Lung (tissue), 12 donors: ENCODE data around the gene CNTN5. TPM values are rescaled to one million over a fixed set of nuclear protein-coding genes. Genes with fewer than 3 reads are reported as not detected.
"Not testable (repeated sequence)": the region's sequence is repeated elsewhere in the genome, so short reads cannot be mapped to it uniquely, and the experiment has no call there.

Experiments
- ATAC-seq: fragments of 200-7000 bp; cut with Tn5 transposase; one replicate; pipeline ENCODE4 v1.9.1; 2020; ENCODE audit warnings: moderate number of reproducible peaks; ENCODE audit not compliant: insufficient read depth, low FRiP score
- DNase-seq, 3 donors: peaks; one replicate each; pipeline ENCODE4 v3.0.0-alpha.2; 2013 to 2017
- H3K27ac ChIP-seq, 2 donors: one replicate each; pipeline ENCODE4 v1.5.1; 2013; ENCODE audit warnings: mild to moderate bottlenecking in 2 of 2, moderate library complexity in 2 of 2, control low read depth in 1 of 2, inconsistent platforms in 1 of 2, low read depth in 1 of 2, low read length in 1 of 2
- H3K27me3 ChIP-seq, 3 donors: one replicate each; pipeline ENCODE4 v1.5.1; 2013; ENCODE audit warnings: low read length in 2 of 3; ENCODE audit not compliant: control insufficient read depth in 3 of 3, insufficient read depth in 3 of 3
- H3K36me3 ChIP-seq, 4 donors: one replicate each; pipeline ENCODE4 v1.5.1; 2013; ENCODE audit warnings: low read length in 4 of 4, mild to moderate bottlenecking in 1 of 4, moderate library complexity in 1 of 4; ENCODE audit not compliant: control insufficient read depth in 4 of 4, insufficient read depth in 4 of 4
- H3K4me1 ChIP-seq, 5 donors: one replicate each; pipeline ENCODE4 v1.5.1; 2013; ENCODE audit warnings: low read length in 5 of 5, mild to moderate bottlenecking in 2 of 5, moderate library complexity in 1 of 5; ENCODE audit not compliant: control insufficient read depth in 5 of 5, insufficient read depth in 5 of 5
- H3K4me3 ChIP-seq: one replicate; pipeline ENCODE4 v1.5.1; 2013; ENCODE audit warnings: mild to moderate bottlenecking, control low read depth, moderate library complexity
- H3K9ac ChIP-seq, 2 donors: one replicate each; pipeline ENCODE4 v1.5.1; 2013; ENCODE audit warnings: low read length in 2 of 2, control low read depth in 1 of 2; ENCODE audit not compliant: insufficient read depth in 1 of 2
- H3K9me3 ChIP-seq, 4 donors: one replicate each; pipeline ENCODE4 v1.5.1; 2013; ENCODE audit warnings: low read length in 3 of 4, mild to moderate bottlenecking in 1 of 4, moderate library complexity in 1 of 4; ENCODE audit not compliant: control insufficient read depth in 4 of 4, insufficient read depth in 3 of 4
- CTCF ChIP-seq: IDR thresholded peaks from 2 replicates; pipeline ENCODE4 v1.5.1; 2012; ENCODE audit warnings: mild to moderate bottlenecking; ENCODE audit errors: control extremely low read depth, extremely low read depth
- WGBS, 2 donors: extraction: QIAGEN DNeasy Blood & Tissue Kit; methylation state at CpG; one replicate each; pipeline ENCODE4 v1.1.7; 2013; 5-methylcytosine and 5-hydroxymethylcytosine counted together
- polyA plus RNA-seq, 2 donors: library from polyadenylated mRNA; stranded (reverse); fragments of 200-250 nt; gene quantifications; one replicate each; pipeline ENCODE4 v1.2.1, GENCODE V29; 2013
- total RNA-seq, 2 donors: library from RNA; depleted of rRNA in 1 of 2; stranded (reverse); fragments of >200 nt in 1 of 2; gene quantifications; one replicate each; pipeline ENCODE4 v1.2.1, GENCODE V29; 2014 to 2021
- donor health status: control.
- donor health status: control.
- donor health status: Bipolar disorder and iron deficiency.
- donor health status: healthy.
- donor health status: DM: yes; HTN: yes; CAD: no.

The CNTN5 gene
- total and polyA plus RNA-seq, 4 donors: 0.10 to 0.80 (median 0.44) TPM

GRCh38 chr11:100273066-100273815 is 1252.5 kb downstream of the CNTN5 start:
- no peaks in the 10 kb centered on the region for H3K36me3 ChIP-seq
- no peak overlapping the region for H3K9ac ChIP-seq
- H3K9me3 ChIP-seq: peaks cover 0 to 2% (median 0%) of the 10 kb centered on the region in 4 donors
- ATAC-seq: no peak
- WGBS, 2 donors: 90 to 93% methylated on average over 16 of the region's 16 CpGs
- H3K4me1 ChIP-seq: no peaks in the 10 kb centered on the region
- H3K27me3 ChIP-seq: no peaks in the 10 kb centered on the region
- no peak overlapping the region for H3K4me3 ChIP-seq
- no peak overlapping the region for H3K27ac ChIP-seq
- TF ChIP-seq CTCF: no peak
- no peak for DNase-seq

GRCh38 chr11:100274466-100274865 is 1253.7 kb downstream of the CNTN5 start:
- not testable (repeated sequence) for H3K9me3 ChIP-seq, H3K9ac ChIP-seq, H3K27me3 ChIP-seq, H3K4me1 ChIP-seq, ATAC-seq, H3K4me3 ChIP-seq, H3K36me3 ChIP-seq, H3K27ac ChIP-seq, DNase-seq
- 74 to 81% methylated on average over 4 of the region's 4 CpGs for WGBS, 2 donors

GRCh38 chr11:100294748-100295147 is 1274.0 kb downstream of the CNTN5 start:
- H3K9ac ChIP-seq: no peak overlapping the region
- no peak overlapping the region for H3K27ac ChIP-seq
- H3K4me1 ChIP-seq: no peaks in the 10 kb centered on the region
- 92 to 93% methylated on average over 6 of the region's 6 CpGs for WGBS, 2 donors
- H3K4me3 ChIP-seq: no peak overlapping the region
- no peaks in the 10 kb centered on the region for H3K36me3 ChIP-seq
- TF ChIP-seq CTCF: no peak
- no peak for ATAC-seq
- DNase-seq: no peak
- no peaks in the 10 kb centered on the region for H3K27me3 ChIP-seq
- H3K9me3 ChIP-seq: no peaks in the 10 kb centered on the region

- no peak for TF ChIP-seq CTCF
- ATAC-seq (no peak), DNase-seq (no peak)
- no peak overlapping the region for H3K27ac ChIP-seq
- H3K4me1 ChIP-seq: no peaks in the 10 kb centered on the region
- H3K36me3 ChIP-seq: no peaks in the 10 kb centered on the region
- H3K9me3 ChIP-seq: no peaks in the 10 kb centered on the region
- H3K4me3 ChIP-seq: no peak overlapping the region
- WGBS, 2 donors: 45 to 82% methylated on average over 5 of the region's 5 CpGs
- no peak overlapping the region for H3K9ac ChIP-seq
- no peaks in the 10 kb centered on the region for H3K27me3 ChIP-seq
Measured at GRCh38 chr11:100296051-100296679, 1275.4 kb downstream of the CNTN5 start.
